Activated B cell treated with CpG ODN at 0.5 μM for 24 hours (primary cell): ENCODE measurements around the gene FAAP20. TPM values are rescaled to one million over a fixed set of nuclear protein-coding genes. Genes with fewer than 3 reads are reported as not detected.

ENCODE experiments used
- ATAC-seq: fragments of 200-7000 bp; cut with Tn5 transposase; one replicate; pipeline ENCODE4 v1.10.0; 2021; ENCODE audit warnings: low read depth, mild to moderate bottlenecking, moderate library complexity
- CTCF ChIA-PET: fragments of 350-600 bp; sonication (Branson Sonifier 250); formaldehyde crosslinking; loops from one replicate; lab custom pipeline; 2021; ENCODE audit warnings: antibody characterized with exemption; lab: Charles Lee
- POLR2A ChIA-PET: fragments of 350-600 bp; sonication (Branson Sonifier 250); formaldehyde crosslinking; loops from one replicate; lab custom pipeline; 2021; ENCODE audit warnings: antibody characterized with exemption; lab: Charles Lee
- DNase-seq: peaks from one replicate; pipeline ENCODE4 v3.0.0; 2022
- H3K27ac Mint-ChIP-seq: one replicate; pipeline ENCODE4 v1.8.0; 2020; ENCODE audit warnings: mixed read lengths
- H3K27me3 Mint-ChIP-seq: one replicate; pipeline ENCODE4 v1.8.0; 2021; ENCODE audit warnings: mixed read lengths
- H3K36me3 Mint-ChIP-seq: one replicate; pipeline ENCODE4 v1.8.0; 2021; ENCODE audit warnings: low read depth, mixed read lengths
- H3K4me1 Mint-ChIP-seq: one replicate; pipeline ENCODE4 v1.8.0; 2021; ENCODE audit warnings: mixed read lengths
- H3K4me3 Mint-ChIP-seq: one replicate; pipeline ENCODE4 v1.8.0; 2020; ENCODE audit warnings: mild to moderate bottlenecking, mixed read lengths
- H3K9me3 Mint-ChIP-seq: one replicate; pipeline ENCODE4 v1.8.0; 2020; ENCODE audit warnings: mixed read lengths
- CTCF ChIP-seq: fragments of 200-600 bp; IDR thresholded peaks from one replicate; pipeline ENCODE4 v1.8.0; 2022; ENCODE audit warnings: antibody characterized with exemption, mild to moderate bottlenecking
- intact Hi-C: fragments of 100-400 bp; cut with micrococcal nuclease; formaldehyde crosslinking; loops from one replicate; pipeline ENCODE4 v1.15.1; 2024
- total RNA-seq: library from RNA; stranded (reverse); gene quantifications from 2 replicates; pipeline ENCODE4 v1.2.3, GENCODE V29; 2022

FAAP20 gene
- total RNA-seq, 1 donor from 2014 or later, result 73.7 TPM

- ATAC-seq (no peak), DNase-seq (no peak)
- no peak for TF ChIP-seq CTCF
- intact Hi-C loops, result loop anchor here (1.0 kb wide), 1 partner anchor 13 kb away; no protein-coding TSS in a partner anchor
- no peak overlapping the region for H3K4me3 Mint-ChIP-seq
- peaks cover 18% of the 10 kb centered on the region for H3K36me3 Mint-ChIP-seq
- peak overlapping the region; percentile 91 for H3K27ac Mint-ChIP-seq
- CTCF ChIA-PET, result no interaction called here
- H3K4me1 Mint-ChIP-seq, result peaks cover 80% of the 10 kb centered on the region
- POLR2A ChIA-PET, result interaction anchor here (2.4 kb wide), 1 partner anchor 19 kb away, joined by 5 read pairs; no protein-coding TSS in a partner anchor
- no peaks in the 10 kb centered on the region for H3K9me3 Mint-ChIP-seq
- no peaks in the 10 kb centered on the region for H3K27me3 Mint-ChIP-seq
Observed at GRCh38 chr1:2236695-2237677, 42.4 kb upstream of the FAAP20 start.

DNA sequence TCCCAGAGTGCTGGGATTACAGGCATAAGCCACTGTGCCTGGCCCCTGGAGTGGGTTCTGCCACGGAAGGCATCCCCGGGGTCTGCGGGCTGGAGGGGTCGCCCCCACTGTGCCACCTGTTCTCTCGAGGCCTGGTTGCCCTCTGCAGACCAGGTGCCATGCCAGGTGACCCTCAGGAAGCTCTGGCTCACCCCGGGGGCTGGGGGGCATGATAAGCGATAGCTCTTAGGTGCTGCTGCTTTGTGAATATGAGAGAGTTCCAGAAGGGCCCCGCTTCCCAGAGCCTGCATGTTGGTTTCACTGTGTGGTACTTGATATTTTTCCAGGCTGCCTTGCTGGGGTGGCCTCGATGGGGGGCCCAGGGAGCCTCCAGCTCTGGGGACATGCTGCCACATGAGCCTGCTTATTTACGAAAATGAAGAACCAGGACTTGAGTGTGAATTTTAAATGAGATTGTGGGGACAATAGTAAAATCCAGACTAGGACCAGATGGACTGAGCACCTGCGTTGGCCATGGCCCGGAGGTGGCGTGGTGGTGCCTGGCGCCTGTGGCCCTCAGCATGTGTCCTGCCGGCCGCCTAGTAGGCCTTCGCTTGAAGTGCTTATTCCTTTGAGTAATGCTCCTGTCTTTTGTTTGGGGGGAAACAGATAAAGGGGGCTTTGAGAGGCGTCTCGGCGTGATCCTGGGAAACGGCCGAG, 40.9 kb upstream of the FAAP20 start:
- DNase-seq (no peak), ATAC-seq (no peak)
- peak overlapping the region; percentile 91 for H3K27ac Mint-ChIP-seq
- peaks cover 87% of the 10 kb centered on the region for H3K4me1 Mint-ChIP-seq
- H3K36me3 Mint-ChIP-seq, result peaks cover 10% of the 10 kb centered on the region
- POLR2A ChIA-PET, result interaction anchor here (0.8 to 3.4 kb wide), 9 partner anchors 11 to 80 kb away, joined by 3 to 39 read pairs (median 8); partner anchors contain the start of gene FAAP20
- CTCF ChIA-PET, result interaction anchor here (0.6 to 1.9 kb wide), 3 partner anchors 40 to 145 kb away, joined by 3 to 6 read pairs (median 3); partner anchors contain the start of gene FAAP20
- no peaks in the 10 kb centered on the region for H3K27me3 Mint-ChIP-seq
- H3K4me3 Mint-ChIP-seq, result peak overlapping the region; percentile 52
- TF ChIP-seq CTCF, result no peak
- no peaks in the 10 kb centered on the region for H3K9me3 Mint-ChIP-seq
- intact Hi-C loops, result loop anchor here (2.0 kb wide), 1 partner anchor 75 kb away; no protein-coding TSS in a partner anchor

GRCh38 chr1:2234762-2235113, 40.2 kb upstream of the FAAP20 start:
- H3K27ac Mint-ChIP-seq, result peak overlapping the region; percentile 91
- H3K36me3 Mint-ChIP-seq, result peaks cover 7% of the 10 kb centered on the region
- TF ChIP-seq CTCF, result no peak
- peaks cover 86% of the 10 kb centered on the region for H3K4me1 Mint-ChIP-seq
- no peak for DNase-seq
- ChIA-PET POLR2A (interaction anchor here (0.7 to 3.4 kb wide), 17 partner anchors 9 to 350 kb away, joined by 3 to 39 read pairs (median 5); partner anchors contain the start of gene FAAP20), CTCF (interaction anchor here (1.0 to 1.9 kb wide), 2 partner anchors 77 to 146 kb away, joined by 3 to 6 read pairs; no protein-coding TSS in a partner anchor)
- H3K9me3 Mint-ChIP-seq, result no peaks in the 10 kb centered on the region
- H3K27me3 Mint-ChIP-seq, result no peaks in the 10 kb centered on the region
- peak; percentile 38 for ATAC-seq
- intact Hi-C loops, result loop anchor here (1.0 to 2.0 kb wide), 3 partner anchors 12 to 76 kb away; no protein-coding TSS in a partner anchor
- H3K4me3 Mint-ChIP-seq, result peak overlapping the region; percentile 76

DNA sequence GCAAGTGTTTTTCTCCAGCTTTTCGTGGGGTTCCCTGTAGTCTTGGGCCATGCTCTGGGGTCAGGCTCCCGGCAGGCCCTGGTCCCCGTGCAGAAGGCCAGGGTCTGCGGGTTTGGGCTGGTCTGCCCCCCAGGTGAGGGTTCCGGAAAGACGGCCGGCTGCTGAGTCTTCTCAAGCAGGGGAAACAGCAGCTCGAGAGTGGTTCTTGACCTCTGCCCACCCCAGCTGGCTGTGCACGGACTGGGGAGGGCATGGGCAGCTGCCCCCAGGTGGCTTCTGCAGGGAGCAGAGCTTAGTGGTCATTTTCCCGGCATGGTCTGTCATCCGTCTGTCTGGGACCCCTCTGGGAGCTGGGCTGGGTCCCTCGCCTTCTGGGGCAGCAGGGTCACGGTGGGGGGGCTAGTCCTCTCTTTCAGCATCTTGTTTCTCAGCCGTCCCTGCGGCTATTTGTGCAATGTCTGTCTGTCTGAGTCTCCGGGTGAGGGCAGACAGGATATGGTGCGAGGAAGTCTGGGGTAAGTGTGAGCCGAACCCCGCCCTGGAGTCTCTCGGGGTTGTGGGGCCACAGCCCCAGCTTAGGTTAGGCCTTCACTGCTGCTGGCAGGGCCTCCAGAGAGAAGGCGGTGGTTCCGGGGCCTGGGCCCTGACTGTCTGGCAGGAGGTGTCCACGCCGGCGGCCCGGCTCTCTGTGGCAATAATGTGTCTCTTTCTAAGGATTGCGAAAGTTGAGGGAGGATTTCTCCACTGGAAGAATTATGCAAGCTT, 39.6 kb upstream of the FAAP20 start:
- CTCF ChIA-PET, result interaction anchor here (0.9 to 1.9 kb wide), 3 partner anchors 77 to 147 kb away, joined by 3 to 6 read pairs (median 3); no protein-coding TSS in a partner anchor
- TF ChIP-seq CTCF, result no peak
- Mint-ChIP-seq H3K9me3 (no peaks in the 10 kb centered on the region), H3K4me1 (peaks cover 87% of the 10 kb centered on the region), H3K4me3 (peak overlapping the region; percentile 76), H3K27me3 (no peaks in the 10 kb centered on the region), H3K36me3 (peaks cover 10% of the 10 kb centered on the region), H3K27ac (peak overlapping the region; percentile 91)
- ATAC-seq, result peak; percentile 81
- DNase-seq, result no peak
- intact Hi-C loops, result loop anchor here (1.0 to 2.0 kb wide), 3 partner anchors 12 to 77 kb away; no protein-coding TSS in a partner anchor
- POLR2A ChIA-PET, result interaction anchor here (0.7 to 3.4 kb wide), 17 partner anchors 9 to 351 kb away, joined by 3 to 39 read pairs (median 5); partner anchors contain the start of gene FAAP20
